Activated CD4-positive, CD25-positive, alpha-beta regulatory T cell treated with anti-CD3 and anti-CD28 coated beads, Interleukin-2, amount 50 U/mL, for 16 hours (primary cell): ENCODE results near the gene RPP21.

Experiments used
- DNase-seq: peaks from one replicate; pipeline ENCODE4 v3.0.0-alpha.2; 2020; ENCODE audit warnings: low read depth, low spot score

RPP21 gene

GRCh38 chr6:30378290-30378937 is 33.5 kb downstream of the RPP21 start:
- DNase-seq, result no peak

- DNase-seq, result no peak
Measured at GRCh38 chr6:30380464-30380863, 35.5 kb downstream of the RPP21 start.

GRCh38 chr6:30386166-30386565 is 41.2 kb downstream of the RPP21 start:
- DNase-seq, result no peak

- DNase-seq, result no peak
Measured at GRCh38 chr6:30391240-30391639, 46.3 kb downstream of the RPP21 start.

GRCh38 chr6:30394139-30394538 is 49.2 kb downstream of the RPP21 start:
- DNase-seq, result no peak
